GM23338 (cell line): Measurements from ENCODE around the gene LCN12.

Experiments
- CREB1 ChIP-seq: fragments of 250-450 bp; sonication (Bioruptor Pico); IDR thresholded peaks from 2 replicates; pipeline ENCODE4 v1.5.0; 2020; ENCODE audit warnings: low read depth, mild to moderate bottlenecking, moderate library complexity
- EZH2 ChIP-seq: fragments of 200-600 bp; sonication (generic); IDR thresholded peaks from one replicate; pipeline ENCODE4 v1.8.0; 2017; ENCODE audit warnings: antibody characterized with exemption, mild to moderate bottlenecking, low read depth; ENCODE audit not compliant: unreplicated experiment
- EZH2phosphoT487 ChIP-seq: fragments of 200-600 bp; sonication (generic); IDR thresholded peaks from one replicate; pipeline ENCODE4 v1.8.1; 2018; ENCODE audit warnings: antibody characterized with exemption; ENCODE audit not compliant: unreplicated experiment
- JUNB ChIP-seq: IDR thresholded peaks from one replicate; pipeline ENCODE4 v1.6.1; 2016; ENCODE audit warnings: antibody characterized with exemption; ENCODE audit not compliant: unreplicated experiment
- POLR2AphosphoS5 ChIP-seq: IDR thresholded peaks from 2 replicates; pipeline ENCODE4 v1.6.1; 2016; ENCODE audit warnings: antibody characterized with exemption, low read depth
- STAT1 ChIP-seq: IDR thresholded peaks from one replicate; pipeline ENCODE4 v1.6.1; 2016; ENCODE audit warnings: antibody characterized with exemption; ENCODE audit not compliant: unreplicated experiment
- ZNF114 ChIP-seq: fragments of 250-450 bp; sonication (Bioruptor Pico); IDR thresholded peaks from 2 replicates; pipeline ENCODE4 v1.5.0; 2020; ENCODE audit warnings: mild to moderate bottlenecking, moderate library complexity
- TF ChIP-seq, protein P1 (sequence below), 2 experiments: fragments of 200-600 bp in 1 of 2; sonication (generic) in 1 of 2; conservative IDR thresholded peaks; 2 replicates each; pipeline versions ENCODE4 v1.5.1 to v1.6.1; 2016 to 2017; ENCODE audit warnings: antibody characterized with exemption in 2 of 2, low read depth in 2 of 2, mild to moderate bottlenecking in 2 of 2, moderate library complexity in 1 of 2
- TF ChIP-seq, protein P2 (sequence below): IDR thresholded peaks from one replicate; pipeline ENCODE4 v1.6.1; 2018; ENCODE audit warnings: antibody characterized with exemption; ENCODE audit not compliant: unreplicated experiment

DNA sequence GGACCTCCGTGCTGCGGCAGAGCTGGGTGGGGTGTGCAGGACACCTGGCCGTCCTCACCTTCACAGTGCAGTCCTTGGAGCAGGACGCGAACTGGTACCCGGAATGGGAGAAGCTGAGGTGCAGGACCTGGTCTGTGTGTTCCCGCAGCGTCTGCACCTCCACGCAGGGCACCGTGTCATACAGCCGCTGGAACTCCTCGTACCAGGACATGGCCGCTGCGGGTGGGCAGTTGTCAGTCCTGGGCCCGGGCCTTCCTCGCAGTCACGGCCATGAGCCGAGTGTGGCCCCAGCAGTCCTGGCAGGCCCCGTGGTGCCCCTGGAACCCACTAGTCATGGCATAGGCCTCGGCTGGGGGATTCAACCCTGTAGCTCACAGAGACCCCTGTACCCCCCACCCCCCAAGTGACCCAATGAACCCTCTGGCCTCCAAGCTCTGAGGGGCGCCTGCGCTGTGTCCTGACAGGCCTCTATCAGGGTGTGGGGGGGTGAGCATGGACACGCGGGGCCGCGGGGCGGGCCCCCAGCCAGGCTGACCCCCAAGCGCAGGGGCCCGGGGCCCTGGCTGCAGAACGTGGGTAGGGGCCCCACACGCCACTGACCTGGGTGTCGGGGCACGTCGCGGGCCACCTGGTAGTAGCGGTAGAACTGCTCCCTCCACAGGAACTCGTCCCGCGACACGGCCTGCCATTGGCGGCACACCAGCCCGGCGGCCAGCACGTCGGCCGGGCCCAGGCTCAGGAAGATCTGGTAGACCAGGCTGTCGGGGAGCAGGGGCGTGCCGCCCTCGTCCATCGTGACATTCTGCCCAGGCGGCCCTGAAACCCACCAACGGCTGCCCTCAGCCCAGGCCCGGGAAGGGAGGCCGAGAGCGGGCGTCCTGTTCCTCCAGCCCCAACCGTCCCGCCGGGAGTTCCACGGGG is 8.5 kb upstream of the LCN12 start:
- TF ChIP-seq, protein P1, sequence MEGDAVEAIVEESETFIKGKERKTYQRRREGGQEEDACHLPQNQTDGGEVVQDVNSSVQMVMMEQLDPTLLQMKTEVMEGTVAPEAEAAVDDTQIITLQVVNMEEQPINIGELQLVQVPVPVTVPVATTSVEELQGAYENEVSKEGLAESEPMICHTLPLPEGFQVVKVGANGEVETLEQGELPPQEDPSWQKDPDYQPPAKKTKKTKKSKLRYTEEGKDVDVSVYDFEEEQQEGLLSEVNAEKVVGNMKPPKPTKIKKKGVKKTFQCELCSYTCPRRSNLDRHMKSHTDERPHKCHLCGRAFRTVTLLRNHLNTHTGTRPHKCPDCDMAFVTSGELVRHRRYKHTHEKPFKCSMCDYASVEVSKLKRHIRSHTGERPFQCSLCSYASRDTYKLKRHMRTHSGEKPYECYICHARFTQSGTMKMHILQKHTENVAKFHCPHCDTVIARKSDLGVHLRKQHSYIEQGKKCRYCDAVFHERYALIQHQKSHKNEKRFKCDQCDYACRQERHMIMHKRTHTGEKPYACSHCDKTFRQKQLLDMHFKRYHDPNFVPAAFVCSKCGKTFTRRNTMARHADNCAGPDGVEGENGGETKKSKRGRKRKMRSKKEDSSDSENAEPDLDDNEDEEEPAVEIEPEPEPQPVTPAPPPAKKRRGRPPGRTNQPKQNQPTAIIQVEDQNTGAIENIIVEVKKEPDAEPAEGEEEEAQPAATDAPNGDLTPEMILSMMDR (conservative IDR thresholded peaks at IDR 0.05; ENCODE audit: low read depth in 2 of 2) = no peak
- no peak for TF ChIP-seq JUNB
- TF ChIP-seq POLR2AphosphoS5 = no peak; the same call in 1 of the 2 replicates
- TF ChIP-seq EZH2phosphoT487 = no peak
- TF ChIP-seq CREB1 = no peak
- TF ChIP-seq, protein P2, sequence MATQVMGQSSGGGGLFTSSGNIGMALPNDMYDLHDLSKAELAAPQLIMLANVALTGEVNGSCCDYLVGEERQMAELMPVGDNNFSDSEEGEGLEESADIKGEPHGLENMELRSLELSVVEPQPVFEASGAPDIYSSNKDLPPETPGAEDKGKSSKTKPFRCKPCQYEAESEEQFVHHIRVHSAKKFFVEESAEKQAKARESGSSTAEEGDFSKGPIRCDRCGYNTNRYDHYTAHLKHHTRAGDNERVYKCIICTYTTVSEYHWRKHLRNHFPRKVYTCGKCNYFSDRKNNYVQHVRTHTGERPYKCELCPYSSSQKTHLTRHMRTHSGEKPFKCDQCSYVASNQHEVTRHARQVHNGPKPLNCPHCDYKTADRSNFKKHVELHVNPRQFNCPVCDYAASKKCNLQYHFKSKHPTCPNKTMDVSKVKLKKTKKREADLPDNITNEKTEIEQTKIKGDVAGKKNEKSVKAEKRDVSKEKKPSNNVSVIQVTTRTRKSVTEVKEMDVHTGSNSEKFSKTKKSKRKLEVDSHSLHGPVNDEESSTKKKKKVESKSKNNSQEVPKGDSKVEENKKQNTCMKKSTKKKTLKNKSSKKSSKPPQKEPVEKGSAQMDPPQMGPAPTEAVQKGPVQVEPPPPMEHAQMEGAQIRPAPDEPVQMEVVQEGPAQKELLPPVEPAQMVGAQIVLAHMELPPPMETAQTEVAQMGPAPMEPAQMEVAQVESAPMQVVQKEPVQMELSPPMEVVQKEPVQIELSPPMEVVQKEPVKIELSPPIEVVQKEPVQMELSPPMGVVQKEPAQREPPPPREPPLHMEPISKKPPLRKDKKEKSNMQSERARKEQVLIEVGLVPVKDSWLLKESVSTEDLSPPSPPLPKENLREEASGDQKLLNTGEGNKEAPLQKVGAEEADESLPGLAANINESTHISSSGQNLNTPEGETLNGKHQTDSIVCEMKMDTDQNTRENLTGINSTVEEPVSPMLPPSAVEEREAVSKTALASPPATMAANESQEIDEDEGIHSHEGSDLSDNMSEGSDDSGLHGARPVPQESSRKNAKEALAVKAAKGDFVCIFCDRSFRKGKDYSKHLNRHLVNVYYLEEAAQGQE = no peak
- no peak for TF ChIP-seq EZH2
- TF ChIP-seq STAT1 = no peak
- no peak for TF ChIP-seq ZNF114 (CRISPR knock-in tag)
